Measurements from ENCODE around the gene CSTB.

DNA sequence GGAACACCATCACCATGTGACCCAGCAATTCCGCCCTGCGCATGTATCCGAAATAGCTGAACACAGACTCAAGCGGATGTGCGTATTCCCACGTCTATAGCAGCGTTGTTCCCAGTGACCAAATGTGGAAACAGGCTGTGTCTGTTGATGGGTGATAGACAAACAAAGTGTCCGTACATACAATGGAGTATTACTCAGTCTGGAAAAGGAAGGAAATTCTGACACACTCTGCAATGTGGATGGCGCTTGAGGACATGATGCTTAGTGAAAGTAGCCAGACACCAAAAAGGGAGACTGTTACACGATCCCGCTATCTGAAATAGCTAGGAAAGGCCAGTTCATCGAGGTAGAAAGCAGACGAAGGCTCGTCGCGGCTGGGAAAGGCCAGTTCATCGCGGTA is 31.4 kb downstream of the CSTB start:
- TF ChIP-seq, protein P1, sequence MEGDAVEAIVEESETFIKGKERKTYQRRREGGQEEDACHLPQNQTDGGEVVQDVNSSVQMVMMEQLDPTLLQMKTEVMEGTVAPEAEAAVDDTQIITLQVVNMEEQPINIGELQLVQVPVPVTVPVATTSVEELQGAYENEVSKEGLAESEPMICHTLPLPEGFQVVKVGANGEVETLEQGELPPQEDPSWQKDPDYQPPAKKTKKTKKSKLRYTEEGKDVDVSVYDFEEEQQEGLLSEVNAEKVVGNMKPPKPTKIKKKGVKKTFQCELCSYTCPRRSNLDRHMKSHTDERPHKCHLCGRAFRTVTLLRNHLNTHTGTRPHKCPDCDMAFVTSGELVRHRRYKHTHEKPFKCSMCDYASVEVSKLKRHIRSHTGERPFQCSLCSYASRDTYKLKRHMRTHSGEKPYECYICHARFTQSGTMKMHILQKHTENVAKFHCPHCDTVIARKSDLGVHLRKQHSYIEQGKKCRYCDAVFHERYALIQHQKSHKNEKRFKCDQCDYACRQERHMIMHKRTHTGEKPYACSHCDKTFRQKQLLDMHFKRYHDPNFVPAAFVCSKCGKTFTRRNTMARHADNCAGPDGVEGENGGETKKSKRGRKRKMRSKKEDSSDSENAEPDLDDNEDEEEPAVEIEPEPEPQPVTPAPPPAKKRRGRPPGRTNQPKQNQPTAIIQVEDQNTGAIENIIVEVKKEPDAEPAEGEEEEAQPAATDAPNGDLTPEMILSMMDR (conservative IDR thresholded peaks at IDR 0.05; ENCODE audit: low read depth, low read length): no peak
- TF ChIP-seq EZH2 (IDR thresholded peaks at IDR 0.05; ENCODE audit: borderline replicate concordance, low read depth, low read length, poor library complexity, severe bottlenecking): no peak
